ENCODE data around the gene LDHAL6B.

GRCh38 chr15:59191855-59192237 is 14.8 kb upstream of the LDHAL6B start:
- no peak for TF ChIP-seq EZH2phosphoT487 (IDR thresholded peaks at IDR 0.05; ENCODE audit: borderline replicate concordance, low read depth)
- no peak for TF ChIP-seq SMC3 (IDR thresholded peaks at IDR 0.05; ENCODE audit: low read depth, low read length)
